Astrocyte (in vitro differentiated cells and primary cell): ENCODE results near the gene TNMD. TPM values are rescaled to one million over a fixed set of nuclear protein-coding genes. Genes with fewer than 3 reads are reported as not detected.
A peak's percentile ranks its signal among the peaks of the same experiment; 100 is the strongest.

ENCODE experiments used
- DNase-seq: peaks from one replicate; pipeline ENCODE4 v3.0.0-alpha.2; 2010; ENCODE audit warnings: low read depth
- FAIRE-seq: peaks from 2 replicates; lab custom pipeline; 2011; peaks lifted over from hg19 to GRCh38; lab: Jason Lieb, UNC
- H2AFZ ChIP-seq: 2 replicates; pipeline ENCODE4 v1.6.0; 2012; ENCODE audit warnings: low read depth, low read length, inconsistent platforms
- H3K27ac ChIP-seq: 2 replicates; pipeline ENCODE4 v1.5.1; 2011; ENCODE audit warnings: low read depth, low read length, inconsistent platforms
- H3K27me3 ChIP-seq: 2 replicates; pipeline ENCODE4 v1.6.0; 2011; ENCODE audit warnings: low read length, inconsistent platforms; ENCODE audit not compliant: insufficient read depth
- H3K36me3 ChIP-seq: 2 replicates; pipeline ENCODE4 v1.5.1; 2011; ENCODE audit warnings: low read length, inconsistent platforms; ENCODE audit not compliant: insufficient read depth
- H3K4me1 ChIP-seq: 2 replicates; pipeline ENCODE4 v1.5.1; 2011; ENCODE audit warnings: low read length, inconsistent platforms; ENCODE audit not compliant: insufficient read depth
- H3K4me2 ChIP-seq: 2 replicates; pipeline ENCODE4 v1.6.0; 2012; ENCODE audit warnings: low read length, inconsistent platforms
- H3K4me3 ChIP-seq: 2 replicates; pipeline ENCODE4 v1.5.1; 2011; ENCODE audit warnings: low read depth, mild to moderate bottlenecking, low read length, inconsistent platforms; ENCODE audit not compliant: insufficient read depth
- H3K79me2 ChIP-seq: 2 replicates; pipeline ENCODE4 v1.6.0; 2012; ENCODE audit warnings: mild to moderate bottlenecking, low read length, inconsistent platforms; ENCODE audit not compliant: insufficient read depth
- H3K9ac ChIP-seq: 2 replicates; pipeline ENCODE4 v1.6.0; 2012; ENCODE audit warnings: mild to moderate bottlenecking, low read length, inconsistent platforms
- H3K9me3 ChIP-seq: 2 replicates; pipeline ENCODE4 v1.5.1; 2012; ENCODE audit warnings: low read depth, mild to moderate bottlenecking, low read length, inconsistent platforms; ENCODE audit not compliant: insufficient read depth
- H4K20me1 ChIP-seq: 2 replicates; pipeline ENCODE4 v1.6.0; 2012; ENCODE audit warnings: low read length, inconsistent platforms; ENCODE audit not compliant: insufficient read depth
- H3K27ac Mint-ChIP-seq: one replicate; pipeline ENCODE4 v1.8.0; 2021; ENCODE audit warnings: mild to moderate bottlenecking, mixed read lengths; ENCODE audit not compliant: unreplicated experiment
- H3K27me3 Mint-ChIP-seq: one replicate; pipeline ENCODE4 v1.8.0; 2021; ENCODE audit warnings: low read depth, mixed read lengths; ENCODE audit not compliant: unreplicated experiment
- H3K36me3 Mint-ChIP-seq: one replicate; pipeline ENCODE4 v1.8.0; 2021; ENCODE audit warnings: low read depth, mixed read lengths; ENCODE audit not compliant: unreplicated experiment
- H3K4me1 Mint-ChIP-seq: one replicate; pipeline ENCODE4 v1.8.0; 2021; ENCODE audit warnings: low read depth, mixed read lengths; ENCODE audit not compliant: unreplicated experiment
- H3K4me3 Mint-ChIP-seq: one replicate; pipeline ENCODE4 v1.8.0; 2021; ENCODE audit warnings: mild to moderate bottlenecking, moderate library complexity, mixed read lengths; ENCODE audit not compliant: unreplicated experiment
- H3K9me3 Mint-ChIP-seq: one replicate; pipeline ENCODE4 v1.8.0; 2021; ENCODE audit warnings: mild to moderate bottlenecking, mixed read lengths; ENCODE audit not compliant: unreplicated experiment
- EZH2 ChIP-seq: IDR thresholded peaks from 2 replicates; pipeline ENCODE4 v1.6.1; 2012; ENCODE audit warnings: mild to moderate bottlenecking, low read length, inconsistent platforms; ENCODE audit not compliant: insufficient read depth
- total RNA-seq: library from RNA; stranded (reverse); gene quantifications from 2 replicates; pipeline ENCODE4 v1.2.1, GENCODE V29; 2021
- TF ChIP-seq, protein P1 (sequence below): IDR thresholded peaks from 2 replicates; pipeline ENCODE4 v1.5.1; 2011; ENCODE audit warnings: low read depth, mild to moderate bottlenecking, inconsistent platforms, low read length, moderate library complexity; ENCODE audit not compliant: insufficient read depth

The TNMD gene
- total RNA-seq, 1 donor from 2014 or later: not detected

GRCh38 chrX:100645106-100645505, 60.4 kb downstream of the TNMD start:
- FAIRE-seq (no peak), DNase-seq (peak; percentile 16)
- Mint-ChIP-seq H3K27ac (peak overlapping the region; percentile 94), H3K4me3 (peak overlapping the region; percentile 88), H3K9me3 (no peaks in the 10 kb centered on the region), H3K4me1 (peaks cover 46% of the 10 kb centered on the region), H3K36me3 (no peaks in the 10 kb centered on the region), H3K27me3 (no peaks in the 10 kb centered on the region)
- Histone ChIP-seq H3K4me2 (peak overlapping the region; percentile 97), H3K9me3 (no peaks in the 10 kb centered on the region), H3K36me3 (no peaks in the 10 kb centered on the region), H3K4me1 (peaks cover 54% of the 10 kb centered on the region), H3K79me2 (peaks cover 22% of the 10 kb centered on the region), H3K4me3 (peak overlapping the region; percentile 80), H3K27me3 (no peaks in the 10 kb centered on the region), H4K20me1 (no peaks in the 10 kb centered on the region), H3K9ac (peak overlapping the region; percentile 93), H2AFZ (no peak overlapping the region), H3K27ac (peak overlapping the region; percentile 85)
- TF ChIP-seq, protein P1, sequence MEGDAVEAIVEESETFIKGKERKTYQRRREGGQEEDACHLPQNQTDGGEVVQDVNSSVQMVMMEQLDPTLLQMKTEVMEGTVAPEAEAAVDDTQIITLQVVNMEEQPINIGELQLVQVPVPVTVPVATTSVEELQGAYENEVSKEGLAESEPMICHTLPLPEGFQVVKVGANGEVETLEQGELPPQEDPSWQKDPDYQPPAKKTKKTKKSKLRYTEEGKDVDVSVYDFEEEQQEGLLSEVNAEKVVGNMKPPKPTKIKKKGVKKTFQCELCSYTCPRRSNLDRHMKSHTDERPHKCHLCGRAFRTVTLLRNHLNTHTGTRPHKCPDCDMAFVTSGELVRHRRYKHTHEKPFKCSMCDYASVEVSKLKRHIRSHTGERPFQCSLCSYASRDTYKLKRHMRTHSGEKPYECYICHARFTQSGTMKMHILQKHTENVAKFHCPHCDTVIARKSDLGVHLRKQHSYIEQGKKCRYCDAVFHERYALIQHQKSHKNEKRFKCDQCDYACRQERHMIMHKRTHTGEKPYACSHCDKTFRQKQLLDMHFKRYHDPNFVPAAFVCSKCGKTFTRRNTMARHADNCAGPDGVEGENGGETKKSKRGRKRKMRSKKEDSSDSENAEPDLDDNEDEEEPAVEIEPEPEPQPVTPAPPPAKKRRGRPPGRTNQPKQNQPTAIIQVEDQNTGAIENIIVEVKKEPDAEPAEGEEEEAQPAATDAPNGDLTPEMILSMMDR: no peak
- no peak for TF ChIP-seq EZH2

- peak overlapping the region; percentile 82 for H3K4me2 ChIP-seq
These were observed 62.4 kb downstream of the TNMD start for GRCh38 chrX:100647095-100647494.

GRCh38 chrX:100647739-100648138, 63.0 kb downstream of the TNMD start:
- Mint-ChIP-seq H3K4me1 (peaks cover 44% of the 10 kb centered on the region), H3K27me3 (no peaks in the 10 kb centered on the region), H3K27ac (peak overlapping the region; percentile 55), H3K4me3 (peak overlapping the region; percentile 20), H3K9me3 (no peaks in the 10 kb centered on the region), H3K36me3 (peaks cover 2% of the 10 kb centered on the region)
- H4K20me1 ChIP-seq: no peaks in the 10 kb centered on the region
- TF ChIP-seq EZH2: no peak
- TF ChIP-seq, protein P1: no peak
- FAIRE-seq (no peak), DNase-seq (peak; percentile 29)
- peak overlapping the region; percentile 95 for H3K27ac ChIP-seq
- no peak overlapping the region for H2AFZ ChIP-seq
- H3K27me3 ChIP-seq: no peaks in the 10 kb centered on the region
- H3K4me1 ChIP-seq: peaks cover 60% of the 10 kb centered on the region
- H3K79me2 ChIP-seq: peaks cover 22% of the 10 kb centered on the region
- H3K4me3 ChIP-seq: no peak overlapping the region
- H3K36me3 ChIP-seq: no peaks in the 10 kb centered on the region
- H3K4me2 ChIP-seq: peak overlapping the region; percentile 82
- H3K9ac ChIP-seq: peak overlapping the region; percentile 76
- no peaks in the 10 kb centered on the region for H3K9me3 ChIP-seq

More at GRCh38 chrX:100647095-100647494, 62.4 kb downstream of the TNMD start:
- no peak overlapping the region for H3K9ac ChIP-seq
- H3K4me3 ChIP-seq: no peak overlapping the region
- Mint-ChIP-seq H3K27ac (peak overlapping the region; percentile 80), H3K27me3 (no peaks in the 10 kb centered on the region), H3K4me1 (peaks cover 48% of the 10 kb centered on the region), H3K36me3 (no peaks in the 10 kb centered on the region), H3K4me3 (peak overlapping the region; percentile 20), H3K9me3 (no peaks in the 10 kb centered on the region)
- peaks cover 22% of the 10 kb centered on the region for H3K79me2 ChIP-seq
- no peaks in the 10 kb centered on the region for H3K27me3 ChIP-seq
- H3K9me3 ChIP-seq: no peaks in the 10 kb centered on the region
- H3K27ac ChIP-seq: peak overlapping the region; percentile 95
- FAIRE-seq: no peak
- peaks cover 60% of the 10 kb centered on the region for H3K4me1 ChIP-seq
- DNase-seq: peak; percentile 30
- no peak overlapping the region for H2AFZ ChIP-seq
- H4K20me1 ChIP-seq: no peaks in the 10 kb centered on the region
- TF ChIP-seq EZH2: no peak
- TF ChIP-seq, protein P1: no peak
- H3K36me3 ChIP-seq: no peaks in the 10 kb centered on the region
